ENCODE measurements around the gene AGTRAP.

GRCh38 chr1:11706292-11706691 is 29.6 kb upstream of the AGTRAP start:
- no peak for TF ChIP-seq CTCF (conservative IDR thresholded peaks at IDR 0.05 in 1 of 2, IDR thresholded peaks at IDR 0.05 in 1 of 2; ENCODE audit: extremely low read depth in 1 of 2, insufficient read depth in 1 of 2, low read depth in 1 of 2, low read length in 2 of 2)
- TF ChIP-seq EZH2 (IDR thresholded peaks at IDR 0.05; ENCODE audit: borderline replicate concordance, low read length), result no peak
